Naive thymus-derived CD4-positive, alpha-beta T cell (primary cell): ENCODE data around the gene B4GALNT4. TPM values are rescaled to one million over a fixed set of nuclear protein-coding genes. Genes with fewer than 3 reads are reported as not detected.
A peak's percentile ranks its signal among the peaks of the same experiment; 100 is the strongest.

Source experiments
- ATAC-seq: fragments of 150-1000 bp; cut with Tn5 transposase; 2 replicates; pipeline ENCODE4 v1.10.0; 2021; ENCODE audit warnings: mild to moderate bottlenecking, moderate library complexity
- CTCF ChIA-PET: fragments of 350-600 bp; sonication (Branson Sonifier 250); formaldehyde crosslinking; loops from one replicate; lab custom pipeline; 2021; ENCODE audit warnings: antibody characterized with exemption; lab: Charles Lee
- POLR2A ChIA-PET: fragments of 350-600 bp; sonication (Branson Sonifier 250); formaldehyde crosslinking; loops from one replicate; lab custom pipeline; 2021; ENCODE audit warnings: antibody characterized with exemption, inconsistent platforms; lab: Charles Lee
- DNase-seq, 9 donors: peaks; one replicate each; pipeline versions ENCODE4 v3.0.0 to v3.0.0-alpha.2; 2020 to 2022; ENCODE audit warnings: mixed read lengths in 1 of 9
- H3K27ac ChIP-seq: one replicate; pipeline ENCODE4 v1.7.0; 2013; ENCODE audit warnings: mild to moderate bottlenecking, low read depth, low read length, moderate library complexity
- H3K27me3 ChIP-seq, 2 donors: one replicate each; pipeline ENCODE4 v1.7.0; 2013; ENCODE audit warnings: low read length in 2 of 2, mild to moderate bottlenecking in 2 of 2, moderate library complexity in 2 of 2; ENCODE audit not compliant: control insufficient read depth in 2 of 2, insufficient read depth in 2 of 2
- H3K36me3 ChIP-seq, 3 experiments: 1 replicate in 2 of 3; 2 replicates in 1 of 3; pipeline ENCODE4 v1.7.0; 2013; ENCODE audit warnings: low read length in 3 of 3, mild to moderate bottlenecking in 3 of 3, moderate library complexity in 1 of 3; ENCODE audit not compliant: insufficient read depth in 3 of 3, control insufficient read depth in 2 of 3
- H3K4me1 ChIP-seq, 2 donors: one replicate each; pipeline ENCODE4 v1.7.0; 2013; ENCODE audit warnings: low read length in 2 of 2, mild to moderate bottlenecking in 2 of 2, moderate library complexity in 1 of 2; ENCODE audit not compliant: control insufficient read depth in 2 of 2, insufficient read depth in 2 of 2
- H3K4me3 ChIP-seq: 2 replicates; pipeline ENCODE4 v1.7.0; 2013; ENCODE audit warnings: mild to moderate bottlenecking, low read length
- H3K9me3 ChIP-seq, 3 experiments: 1 replicate in 2 of 3; 2 replicates in 1 of 3; pipeline ENCODE4 v1.7.0; 2013; ENCODE audit warnings: low read length in 3 of 3; ENCODE audit not compliant: control insufficient read depth in 2 of 3
- H3K27ac Mint-ChIP-seq, 9 donors: one replicate each; pipeline ENCODE4 v1.8.0; 2020 to 2022; ENCODE audit warnings: mixed read lengths in 9 of 9, mild to moderate bottlenecking in 8 of 9, moderate library complexity in 5 of 9, inconsistent platforms in 2 of 9
- H3K27me3 Mint-ChIP-seq, 5 donors: one replicate each; pipeline ENCODE4 v1.8.0; 2021 to 2022; ENCODE audit warnings: mixed read lengths in 5 of 5, mild to moderate bottlenecking in 1 of 5
- H3K36me3 Mint-ChIP-seq, 5 donors: one replicate each; pipeline ENCODE4 v1.8.0; 2020 to 2022; ENCODE audit warnings: mixed read lengths in 5 of 5, mild to moderate bottlenecking in 3 of 5, inconsistent platforms in 1 of 5
- H3K4me1 Mint-ChIP-seq, 7 donors: one replicate each; pipeline ENCODE4 v1.8.0; 2020 to 2022; ENCODE audit warnings: mixed read lengths in 7 of 7, mild to moderate bottlenecking in 3 of 7, inconsistent platforms in 1 of 7
- H3K4me3 Mint-ChIP-seq, 10 donors: one replicate each; pipeline ENCODE4 v1.8.0; 2020 to 2022; ENCODE audit warnings: mild to moderate bottlenecking in 10 of 10, mixed read lengths in 10 of 10, moderate library complexity in 6 of 10, inconsistent platforms in 2 of 10
- H3K9me3 Mint-ChIP-seq, 11 donors: one replicate each; pipeline ENCODE4 v1.8.0; 2020 to 2022; ENCODE audit warnings: mixed read lengths in 11 of 11, mild to moderate bottlenecking in 4 of 11, inconsistent platforms in 1 of 11, moderate library complexity in 1 of 11
- intact Hi-C, 2 donors: fragments of 100-400 bp; cut with micrococcal nuclease; formaldehyde crosslinking; loops; one replicate each; pipeline ENCODE4 v1.15.1; 2023
- polyA plus RNA-seq, 2 donors: library from polyadenylated mRNA; unstranded; fragments of 300-500 nt; fragmentation: Illumina TruSeq; gene quantifications; one replicate each; pipeline ENCODE4 v1.2.3, GENCODE V29; 2021
- total RNA-seq, 6 experiments: library from RNA in 5 of 6; stranded (reverse) in 5 of 6; gene quantifications; 1 replicate in 5 of 6; 2 replicates in 1 of 6; pipeline ENCODE4 v1.2.3 and lab custom pipeline; 2021 to 2026

B4GALNT4 gene
- total and polyA plus RNA-seq, 7 experiments from 2014 or later, result 0.14 to 11.8 (median 2.6) TPM; not detected in 1

DNA sequence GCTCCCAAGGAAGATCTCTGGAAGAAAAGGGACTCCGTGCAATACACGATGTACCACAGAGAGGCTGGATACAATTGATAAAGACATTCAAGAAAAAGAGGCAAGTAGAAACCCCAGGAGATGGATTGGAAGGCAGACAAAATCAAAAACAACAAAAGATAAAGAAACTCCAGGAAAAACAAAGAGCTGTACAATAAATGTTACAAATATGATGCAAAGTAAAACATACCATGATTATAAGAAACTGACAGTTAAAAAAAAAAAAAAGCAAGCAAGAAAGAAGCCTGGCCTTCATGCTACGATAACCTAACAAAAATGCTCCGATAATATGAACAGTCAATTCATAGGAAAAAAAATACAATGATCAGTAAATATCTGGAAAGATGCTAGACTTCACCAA lies 56.0 kb downstream of the B4GALNT4 start:
- peaks cover 0 to 10% (median 0%) of the 10 kb centered on the region in 11 donors for H3K9me3 Mint-ChIP-seq
- POLR2A ChIA-PET, result interaction anchor here (1.4 kb wide), 1 partner anchor 8 kb away, joined by 7 read pairs; no protein-coding TSS in a partner anchor
- peaks cover 0 to 15% (median 0%) of the 10 kb centered on the region in 3 experiments for H3K36me3 ChIP-seq
- H3K4me1 ChIP-seq, result no peaks in the 10 kb centered on the region
- H3K36me3 Mint-ChIP-seq, result peaks cover 5 to 36% (median 13%) of the 10 kb centered on the region in 5 donors
- H3K4me3 Mint-ChIP-seq, result no peak overlapping the region
- no peak overlapping the region for H3K27ac Mint-ChIP-seq
- H3K27me3 ChIP-seq, result no peaks in the 10 kb centered on the region
- ATAC-seq (no peak), DNase-seq (no peak)
- H3K27me3 Mint-ChIP-seq, result no peaks in the 10 kb centered on the region
- CTCF ChIA-PET, result no interaction called here
- H3K9me3 ChIP-seq, result no peaks in the 10 kb centered on the region
- H3K4me1 Mint-ChIP-seq, result peaks cover 0 to 6% (median 0%) of the 10 kb centered on the region in 7 donors
- no peak overlapping the region for H3K4me3 ChIP-seq
- no peak overlapping the region for H3K27ac ChIP-seq
- intact Hi-C loops, result no loop called here

DNA sequence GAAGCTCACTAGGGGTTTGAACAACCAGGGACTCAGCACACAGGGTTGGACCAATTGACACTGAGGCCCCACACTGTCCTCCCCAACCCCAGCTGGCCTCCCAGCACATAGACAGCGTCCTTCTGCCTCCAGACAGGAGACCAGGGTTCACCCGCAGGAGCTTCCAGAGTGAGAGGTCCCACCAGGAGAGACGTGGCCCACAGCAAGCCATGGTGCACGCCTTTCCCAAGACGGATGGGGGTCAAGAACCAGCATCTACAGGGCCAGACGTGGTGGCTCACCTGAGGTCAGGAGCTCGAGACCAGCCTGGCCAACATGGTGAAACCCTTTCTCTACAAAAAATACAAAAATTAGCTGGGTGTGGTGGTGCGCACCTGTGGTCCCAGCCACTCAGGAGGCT lies 57.6 kb downstream of the B4GALNT4 start:
- POLR2A ChIA-PET, result interaction anchor here (0.6 to 1.3 kb wide), 3 partner anchors 12 to 338 kb away, joined by 3 to 4 read pairs (median 3); no protein-coding TSS in a partner anchor
- Histone ChIP-seq H3K4me1 (no peaks in the 10 kb centered on the region), H3K4me3 (no peak overlapping the region), H3K27ac (no peak overlapping the region), H3K27me3 (no peaks in the 10 kb centered on the region), H3K36me3 (peaks cover 0 to 19% (median 0%) of the 10 kb centered on the region in 3 experiments), H3K9me3 (no peaks in the 10 kb centered on the region)
- DNase-seq, result peak in 1 of 9 donors; percentile 4
- intact Hi-C loops, result loop anchor here in 1 of 2 donors (1.0 kb wide), 1 partner anchor 15 kb away; the partner anchor contains the start of gene ANO9
- Mint-ChIP-seq H3K4me1 (peaks cover 0 to 6% (median 0%) of the 10 kb centered on the region in 7 donors), H3K27me3 (no peaks in the 10 kb centered on the region), H3K36me3 (peaks cover 5 to 36% (median 13%) of the 10 kb centered on the region in 5 donors), H3K27ac (no peak overlapping the region), H3K4me3 (no peak overlapping the region), H3K9me3 (peaks cover 0 to 10% (median 0%) of the 10 kb centered on the region in 11 donors)
- CTCF ChIA-PET, result interaction anchor here (1.3 kb wide), 1 partner anchor 12 kb away, joined by 3 read pairs; no protein-coding TSS in a partner anchor
- no peak for ATAC-seq

DNA sequence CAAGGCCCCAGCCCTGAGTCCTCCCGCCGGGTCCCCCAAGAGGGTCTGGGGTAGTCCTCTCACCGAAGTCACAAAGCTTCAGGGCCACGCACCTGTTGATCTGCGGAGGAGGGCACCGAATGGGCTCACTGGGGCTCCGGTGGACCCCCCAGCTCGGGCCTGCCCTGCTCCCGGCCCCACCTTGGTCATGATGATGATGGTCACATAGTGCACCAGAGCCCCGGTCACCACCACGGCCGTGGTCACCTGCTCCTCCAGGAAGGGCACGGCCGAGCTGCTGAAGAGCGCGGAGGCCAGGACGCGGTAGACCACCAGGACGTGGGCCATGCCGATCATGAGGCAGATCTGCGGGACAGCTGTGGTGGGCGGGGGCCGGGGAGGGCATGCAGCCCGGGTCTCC lies 59.0 kb downstream of the B4GALNT4 start:
- Mint-ChIP-seq H3K4me1 (peaks cover 0 to 6% (median 0%) of the 10 kb centered on the region in 7 donors), H3K27ac (no peak overlapping the region), H3K9me3 (peaks cover 0 to 10% (median 0%) of the 10 kb centered on the region in 11 donors), H3K36me3 (peaks cover 5 to 36% (median 13%) of the 10 kb centered on the region in 5 donors), H3K27me3 (no peaks in the 10 kb centered on the region), H3K4me3 (no peak overlapping the region)
- ATAC-seq, result no peak
- no peak overlapping the region for H3K27ac ChIP-seq
- intact Hi-C loops, result no loop called here
- H3K27me3 ChIP-seq, result no peaks in the 10 kb centered on the region
- ChIA-PET CTCF (no interaction called here), POLR2A (interaction anchor here (1.4 kb wide), 1 partner anchor 12 kb away, joined by 3 read pairs; no protein-coding TSS in a partner anchor)
- no peak for DNase-seq
- no peak overlapping the region for H3K4me3 ChIP-seq
- H3K9me3 ChIP-seq, result no peaks in the 10 kb centered on the region
- peaks cover 0 to 33% (median 3%) of the 10 kb centered on the region in 3 experiments for H3K36me3 ChIP-seq
- H3K4me1 ChIP-seq, result no peaks in the 10 kb centered on the region

DNA sequence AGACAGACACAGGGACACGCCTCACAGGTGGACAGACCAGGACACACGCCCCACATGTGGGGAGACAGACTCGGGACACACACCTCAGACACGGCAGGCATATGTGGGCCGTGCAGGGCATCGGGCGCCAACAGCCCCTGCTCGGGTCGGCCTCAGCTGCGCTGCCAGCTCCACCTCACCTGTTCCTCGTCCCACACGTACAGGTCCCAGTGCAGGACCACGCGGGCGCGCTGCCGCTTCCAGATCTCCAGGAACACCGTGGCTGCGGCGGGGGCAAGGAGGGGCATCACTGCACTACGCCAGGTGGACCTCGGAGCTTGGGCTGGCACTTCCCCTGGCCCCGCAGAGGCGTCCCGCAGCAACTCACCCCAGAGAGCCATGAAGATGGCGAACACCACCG lies 60.1 kb downstream of the B4GALNT4 start:
- POLR2A ChIA-PET, result interaction anchor here (0.5 to 0.6 kb wide), 2 partner anchors 23 to 133 kb away, joined by 3 read pairs; no protein-coding TSS in a partner anchor
- intact Hi-C loops, result no loop called here
- no peaks in the 10 kb centered on the region for H3K27me3 Mint-ChIP-seq
- H3K4me1 Mint-ChIP-seq, result peaks cover 0 to 5% (median 0%) of the 10 kb centered on the region in 7 donors
- Histone ChIP-seq H3K9me3 (no peaks in the 10 kb centered on the region), H3K4me3 (no peak overlapping the region), H3K27ac (no peak overlapping the region), H3K27me3 (no peaks in the 10 kb centered on the region), H3K36me3 (peaks cover 0 to 39% (median 3%) of the 10 kb centered on the region in 3 experiments), H3K4me1 (no peaks in the 10 kb centered on the region)
- peaks cover 0 to 8% (median 2%) of the 10 kb centered on the region in 11 donors for H3K9me3 Mint-ChIP-seq
- peaks cover 4 to 30% (median 11%) of the 10 kb centered on the region in 5 donors for H3K36me3 Mint-ChIP-seq
- ATAC-seq, result no peak
- peak in 1 of 9 donors; percentile 6 for DNase-seq
- CTCF ChIA-PET, result no interaction called here
- no peak overlapping the region for H3K27ac Mint-ChIP-seq
- no peak overlapping the region for H3K4me3 Mint-ChIP-seq

DNA sequence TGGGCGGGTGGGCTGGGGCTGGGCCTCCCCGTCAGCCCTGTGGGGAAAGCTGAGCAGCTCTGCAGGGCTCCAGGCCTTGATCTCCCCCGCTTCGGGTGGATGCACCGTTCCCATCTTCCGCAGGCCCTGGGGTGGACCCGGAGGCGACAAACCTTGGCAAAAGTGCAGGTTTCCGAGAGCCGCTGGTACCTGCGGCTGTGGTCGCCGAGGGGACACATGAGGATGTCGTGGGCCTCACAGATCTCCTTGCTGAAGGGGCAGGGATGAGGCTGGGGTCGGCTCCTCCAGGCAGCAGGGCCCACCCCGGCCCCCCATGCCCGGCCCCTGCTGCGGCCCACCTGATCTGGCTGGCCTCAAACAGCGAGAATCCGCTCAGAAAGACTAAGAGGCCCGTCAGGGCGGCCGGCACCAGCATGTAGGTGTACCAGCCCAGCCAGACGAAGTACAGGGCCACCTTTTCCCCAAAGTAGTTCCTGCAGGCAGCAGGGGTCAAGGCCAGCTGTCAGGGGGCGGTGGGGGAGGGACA lies 60.7 kb downstream of the B4GALNT4 start:
- Mint-ChIP-seq H3K27ac (no peak overlapping the region), H3K4me1 (no peaks in the 10 kb centered on the region), H3K36me3 (peaks cover 0 to 24% (median 6%) of the 10 kb centered on the region in 5 donors), H3K4me3 (no peak overlapping the region), H3K27me3 (no peaks in the 10 kb centered on the region), H3K9me3 (peaks cover 0 to 4% (median 0%) of the 10 kb centered on the region in 11 donors)
- POLR2A ChIA-PET, result interaction anchor here (0.5 to 0.6 kb wide), 2 partner anchors 23 to 134 kb away, joined by 3 read pairs; no protein-coding TSS in a partner anchor
- Histone ChIP-seq H3K4me1 (no peaks in the 10 kb centered on the region), H3K27me3 (no peaks in the 10 kb centered on the region), H3K4me3 (no peak overlapping the region), H3K9me3 (no peaks in the 10 kb centered on the region), H3K27ac (no peak overlapping the region), H3K36me3 (peaks cover 0 to 39% (median 3%) of the 10 kb centered on the region in 3 experiments)
- DNase-seq (peak in 1 of 9 donors; percentile 7), ATAC-seq (no peak)
- CTCF ChIA-PET, result no interaction called here
- intact Hi-C loops, result no loop called here
